H9 (cell line): ENCODE results near the gene FGF9. TPM values are rescaled to one million over a fixed set of nuclear protein-coding genes. Genes with fewer than 3 reads are reported as not detected.

ENCODE experiments used
- DNase-seq: peaks from one replicate; pipeline ENCODE4 v3.0.0-alpha.2; 2017
- H2AFZ ChIP-seq: one replicate; pipeline ENCODE4 v1.6.1; 2013; ENCODE audit warnings: mild to moderate bottlenecking, low read length, control low read depth, moderate library complexity
- H2AK5ac ChIP-seq: 2 replicates; pipeline ENCODE4 v1.6.1; 2013; ENCODE audit warnings: low read length, control low read depth, mixed read lengths; ENCODE audit not compliant: insufficient read length
- H2BK120ac ChIP-seq: one replicate; pipeline ENCODE4 v1.6.1; 2013; ENCODE audit warnings: low read depth, mild to moderate bottlenecking, low read length, control low read depth, inconsistent platforms; ENCODE audit not compliant: poor library complexity, severe bottlenecking
- H2BK12ac ChIP-seq: 2 replicates; pipeline ENCODE4 v1.6.1; 2013; ENCODE audit warnings: low read length, control low read depth, mixed read lengths, low read depth; ENCODE audit not compliant: insufficient read length
- H2BK15ac ChIP-seq: 2 replicates; pipeline ENCODE4 v1.6.1; 2013; ENCODE audit warnings: low read depth, low read length, control low read depth
- H2BK20ac ChIP-seq: one replicate; pipeline ENCODE4 v1.6.1; 2013; ENCODE audit warnings: low read depth, mild to moderate bottlenecking, low read length, control low read depth, inconsistent platforms; ENCODE audit not compliant: poor library complexity, severe bottlenecking
- H2BK5ac ChIP-seq: 2 replicates; pipeline ENCODE4 v1.6.1; 2013; ENCODE audit warnings: low read length, control low read depth, mixed read lengths; ENCODE audit not compliant: insufficient read length
- H3K14ac ChIP-seq: 2 replicates; pipeline ENCODE4 v1.6.1; 2013; ENCODE audit warnings: low read length, control low read depth; ENCODE audit not compliant: insufficient read depth
- H3K18ac ChIP-seq: 2 replicates; pipeline ENCODE4 v1.6.1; 2013; ENCODE audit warnings: low read depth, mild to moderate bottlenecking, mixed read lengths, low read length, control low read depth; ENCODE audit not compliant: insufficient read length
- H3K23ac ChIP-seq: 2 replicates; pipeline ENCODE4 v1.6.1; 2013; ENCODE audit warnings: low read length, control low read depth, mixed read lengths, low read depth; ENCODE audit not compliant: insufficient read length
- H3K23me2 ChIP-seq: 2 replicates; pipeline ENCODE4 v1.6.1; 2013; ENCODE audit warnings: low read depth, mild to moderate bottlenecking, mixed read lengths, low read length, control low read depth; ENCODE audit not compliant: insufficient read length, poor library complexity, severe bottlenecking
- H3K27ac ChIP-seq: 2 replicates; pipeline ENCODE4 v1.5.1; 2013; ENCODE audit warnings: low read length, control low read depth, mixed read lengths, low read depth; ENCODE audit not compliant: insufficient read length
- H3K27me3 ChIP-seq: 2 replicates; pipeline ENCODE4 v1.6.1; 2013; ENCODE audit warnings: low read length, control low read depth, inconsistent platforms; ENCODE audit not compliant: insufficient read depth
- H3K4ac ChIP-seq: 2 replicates; pipeline ENCODE4 v1.6.1; 2013; ENCODE audit warnings: low read depth, mild to moderate bottlenecking, control low read depth, inconsistent platforms, low read length, moderate library complexity
- H3K4me1 ChIP-seq: 2 replicates; pipeline ENCODE4 v1.6.1; 2013; ENCODE audit warnings: low read length, control low read depth, inconsistent platforms; ENCODE audit not compliant: insufficient read depth
- H3K4me2 ChIP-seq: 2 replicates; pipeline ENCODE4 v1.6.1; 2013; ENCODE audit warnings: low read length, control low read depth, mixed read lengths; ENCODE audit not compliant: insufficient read length, insufficient read depth
- H3K56ac ChIP-seq: 2 replicates; pipeline ENCODE4 v1.6.1; 2013; ENCODE audit warnings: low read depth, mild to moderate bottlenecking, mixed read lengths, low read length, control low read depth; ENCODE audit not compliant: insufficient read length
- H3K79me1 ChIP-seq: 2 replicates; pipeline ENCODE4 v1.6.1; 2013; ENCODE audit warnings: low read depth, mild to moderate bottlenecking, moderate library complexity, low read length, control low read depth, inconsistent platforms; ENCODE audit not compliant: insufficient read depth, poor library complexity, severe bottlenecking
- H3K79me2 ChIP-seq: 2 replicates; pipeline ENCODE4 v1.6.1; 2013; ENCODE audit warnings: low read length, control low read depth, inconsistent platforms; ENCODE audit not compliant: insufficient read depth
- H3K9ac ChIP-seq: 2 replicates; pipeline ENCODE4 v1.6.1; 2013; ENCODE audit warnings: low read length, control low read depth, mixed read lengths; ENCODE audit not compliant: insufficient read length; ENCODE audit errors: extremely low read depth
- H3K9me3 ChIP-seq: one replicate; pipeline ENCODE4 v1.6.1; 2013; ENCODE audit warnings: low read depth, low read length, inconsistent platforms; ENCODE audit not compliant: control insufficient read depth
- H3T11ph ChIP-seq: one replicate; pipeline ENCODE4 v1.6.1; 2013; ENCODE audit warnings: mild to moderate bottlenecking, low read length, control low read depth, inconsistent platforms
- H4K20me1 ChIP-seq: one replicate; pipeline ENCODE4 v1.6.1; 2013; ENCODE audit not compliant: control insufficient read depth, insufficient read length, insufficient read depth
- H4K5ac ChIP-seq: 2 replicates; pipeline ENCODE4 v1.6.1; 2013; ENCODE audit warnings: low read depth, mild to moderate bottlenecking, mixed read lengths, low read length, control low read depth; ENCODE audit not compliant: insufficient read length
- H4K8ac ChIP-seq: replicated peaks from 2 replicates; pipeline ENCODE4 v1.6.1; 2013; ENCODE audit warnings: low read length, control low read depth, mixed read lengths, low read depth; ENCODE audit not compliant: insufficient read length
- H4K91ac ChIP-seq: 2 replicates; pipeline ENCODE4 v1.6.1; 2013; ENCODE audit warnings: low read depth, mild to moderate bottlenecking, moderate library complexity, mixed read lengths, low read length, control low read depth; ENCODE audit not compliant: insufficient read length
- H3K27ac Mint-ChIP-seq, 3 experiments: 2 replicates in 2 of 3; 3 replicates in 1 of 3; pipeline ENCODE4 v1.8.0; 2020 to 2021; ENCODE audit warnings: mixed read lengths in 3 of 3, mild to moderate bottlenecking in 1 of 3, moderate library complexity in 1 of 3
- H3K27me3 Mint-ChIP-seq: 2 replicates; pipeline ENCODE4 v1.8.0; 2021; ENCODE audit warnings: low read depth, mild to moderate bottlenecking, moderate library complexity, mixed read lengths
- H3K36me3 Mint-ChIP-seq, 3 experiments: 2 replicates in 2 of 3; 3 replicates in 1 of 3; pipeline ENCODE4 v1.8.0; 2020 to 2021; ENCODE audit warnings: low read depth in 3 of 3, mixed read lengths in 3 of 3; ENCODE audit not compliant: insufficient read depth in 1 of 3
- H3K4me1 Mint-ChIP-seq, 2 experiments: 2 replicates each; pipeline ENCODE4 v1.8.0; 2020; ENCODE audit warnings: mixed read lengths in 2 of 2
- H3K4me3 Mint-ChIP-seq, 2 experiments: 2 replicates in 1 of 2; 3 replicates in 1 of 2; pipeline ENCODE4 v1.8.0; 2020 to 2021; ENCODE audit warnings: mild to moderate bottlenecking in 2 of 2, mixed read lengths in 2 of 2, moderate library complexity in 1 of 2
- H3K9me3 Mint-ChIP-seq, 2 experiments: 2 replicates in 1 of 2; 3 replicates in 1 of 2; pipeline ENCODE4 v1.8.0; 2020; ENCODE audit warnings: mild to moderate bottlenecking in 2 of 2, mixed read lengths in 2 of 2, moderate library complexity in 1 of 2
- WGBS: extraction: QIAGEN DNeasy Blood & Tissue Kit; methylation state at CpG from one replicate; pipeline ENCODE4 v1.1.7; 2013; ENCODE audit warnings: missing lambda C conversion rate, low lambda C conversion rate, mixed read lengths; ENCODE audit not compliant: insufficient read length; ENCODE audit errors: extremely low coverage; 5-methylcytosine and 5-hydroxymethylcytosine counted together
- total RNA-seq: library from RNA; stranded (reverse); gene quantifications from 2 replicates; pipeline ENCODE4 v1.2.1, GENCODE V29; 2021
- TF ChIP-seq, protein P1 (sequence below): fragments of 200-600 bp; sonication (generic); conservative IDR thresholded peaks from 3 replicates; pipeline ENCODE4 v1.8.0; 2021; ENCODE audit warnings: antibody characterized with exemption, mild to moderate bottlenecking

The FGF9 gene
- total RNA-seq, 1 experiment from 2014 or later = 0.22 TPM

DNA sequence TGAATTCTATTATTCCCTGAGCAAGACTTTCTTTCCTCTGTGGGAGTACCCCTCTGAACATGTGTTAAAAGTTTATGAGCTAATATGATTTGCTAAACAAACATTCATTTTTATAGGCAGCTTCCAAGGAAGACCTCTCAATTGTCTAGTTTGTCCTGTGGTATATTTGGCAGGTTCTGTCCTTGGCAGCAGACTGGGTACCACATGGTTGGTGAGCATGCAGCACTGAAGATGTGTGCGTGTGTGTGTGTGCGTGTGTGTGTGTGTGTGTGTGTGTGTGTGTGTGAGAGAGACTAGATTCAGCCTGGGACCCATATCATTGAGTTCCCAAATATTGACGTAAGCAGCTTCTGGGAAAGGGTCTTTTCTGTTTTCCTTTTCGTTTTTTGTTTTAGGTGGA is 24.0 kb downstream of the FGF9 start:
- peaks cover under 1% of the 10 kb centered on the region for H3K27me3 Mint-ChIP-seq
- no peaks in the 10 kb centered on the region for H3K23me2 ChIP-seq
- H4K20me1 ChIP-seq = no peaks in the 10 kb centered on the region
- no peak overlapping the region for H3K14ac ChIP-seq
- H3K9me3 ChIP-seq = no peaks in the 10 kb centered on the region
- H2AK5ac ChIP-seq = no peak overlapping the region
- no CpG with 5 or more reads among the region's 4 CpGs for WGBS
- H3K79me1 ChIP-seq = no peaks in the 10 kb centered on the region
- H3K4me1 ChIP-seq = peaks cover 4% of the 10 kb centered on the region; the same call in 1 of the 2 replicates
- no peaks in the 10 kb centered on the region for H3K79me2 ChIP-seq
- peaks cover 12 to 17% of the 10 kb centered on the region in 2 experiments for H3K4me1 Mint-ChIP-seq
- no peak overlapping the region for H2BK120ac ChIP-seq
- H3K27ac ChIP-seq = no peak overlapping the region
- no peak overlapping the region for H4K5ac ChIP-seq
- H3K9me3 Mint-ChIP-seq = no peaks in the 10 kb centered on the region; a peak in 1 of 5 replicates
- H3K36me3 Mint-ChIP-seq = no peaks in the 10 kb centered on the region
- no peak overlapping the region for H2AFZ ChIP-seq
- H3K27me3 ChIP-seq = no peaks in the 10 kb centered on the region
- no peak overlapping the region for H3K56ac ChIP-seq
- no peak overlapping the region for H3T11ph ChIP-seq
- H3K18ac ChIP-seq = no peak overlapping the region
- no peak overlapping the region for H3K4me3 Mint-ChIP-seq
- TF ChIP-seq, protein P1, sequence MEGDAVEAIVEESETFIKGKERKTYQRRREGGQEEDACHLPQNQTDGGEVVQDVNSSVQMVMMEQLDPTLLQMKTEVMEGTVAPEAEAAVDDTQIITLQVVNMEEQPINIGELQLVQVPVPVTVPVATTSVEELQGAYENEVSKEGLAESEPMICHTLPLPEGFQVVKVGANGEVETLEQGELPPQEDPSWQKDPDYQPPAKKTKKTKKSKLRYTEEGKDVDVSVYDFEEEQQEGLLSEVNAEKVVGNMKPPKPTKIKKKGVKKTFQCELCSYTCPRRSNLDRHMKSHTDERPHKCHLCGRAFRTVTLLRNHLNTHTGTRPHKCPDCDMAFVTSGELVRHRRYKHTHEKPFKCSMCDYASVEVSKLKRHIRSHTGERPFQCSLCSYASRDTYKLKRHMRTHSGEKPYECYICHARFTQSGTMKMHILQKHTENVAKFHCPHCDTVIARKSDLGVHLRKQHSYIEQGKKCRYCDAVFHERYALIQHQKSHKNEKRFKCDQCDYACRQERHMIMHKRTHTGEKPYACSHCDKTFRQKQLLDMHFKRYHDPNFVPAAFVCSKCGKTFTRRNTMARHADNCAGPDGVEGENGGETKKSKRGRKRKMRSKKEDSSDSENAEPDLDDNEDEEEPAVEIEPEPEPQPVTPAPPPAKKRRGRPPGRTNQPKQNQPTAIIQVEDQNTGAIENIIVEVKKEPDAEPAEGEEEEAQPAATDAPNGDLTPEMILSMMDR = no peak
- no peak overlapping the region for H2BK5ac ChIP-seq
- no peak overlapping the region for H2BK12ac ChIP-seq
- H3K4ac ChIP-seq = no peak overlapping the region
- H2BK15ac ChIP-seq = no peak overlapping the region
- no peak overlapping the region for H4K91ac ChIP-seq
- no peak overlapping the region for H3K27ac Mint-ChIP-seq
- H3K9ac ChIP-seq = no peak overlapping the region
- H3K4me2 ChIP-seq = no peak overlapping the region
- H2BK20ac ChIP-seq = no peak overlapping the region
- DNase-seq = no peak
- H3K23ac ChIP-seq = no peak overlapping the region
- H4K8ac ChIP-seq = no peak overlapping the region
